Measurements from ENCODE around the gene TRMT6.
A peak's percentile ranks its signal among the peaks of the same experiment; 100 is the strongest.

TRMT6 gene

DNA sequence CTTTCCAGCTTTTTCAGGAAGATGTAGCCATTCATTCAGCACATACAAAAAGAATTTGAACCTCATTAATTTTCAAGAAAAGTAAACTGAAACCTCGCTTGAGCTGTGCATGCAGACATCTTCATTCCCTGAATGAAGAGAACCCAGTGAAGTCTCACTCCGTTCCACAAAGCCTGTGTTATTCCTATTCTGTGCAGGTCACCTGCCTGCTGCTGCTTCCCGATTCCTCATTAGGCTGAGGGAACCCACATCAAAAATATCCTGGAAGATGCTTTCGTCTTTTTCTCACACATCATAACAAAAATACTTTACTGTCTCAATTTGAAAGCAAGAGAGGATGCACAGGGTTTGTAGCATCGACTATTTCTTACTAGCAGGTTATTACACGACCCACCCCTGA lies 40.1 kb downstream of the TRMT6 start:
- no peaks in the 10 kb centered on the region for H3K36me3 ChIP-seq (replicated peaks)
- in situ Hi-C loops (cut with HindIII; ENCODE audit: low pct_ligation_motif_present, low sequenced_read_pairs), result no loop called here
- H3K27ac ChIP-seq, result no peak overlapping the region
- H3K4me3 ChIP-seq (ENCODE audit: low read depth, low read length), result no peak overlapping the region
- TF ChIP-seq, protein P1, sequence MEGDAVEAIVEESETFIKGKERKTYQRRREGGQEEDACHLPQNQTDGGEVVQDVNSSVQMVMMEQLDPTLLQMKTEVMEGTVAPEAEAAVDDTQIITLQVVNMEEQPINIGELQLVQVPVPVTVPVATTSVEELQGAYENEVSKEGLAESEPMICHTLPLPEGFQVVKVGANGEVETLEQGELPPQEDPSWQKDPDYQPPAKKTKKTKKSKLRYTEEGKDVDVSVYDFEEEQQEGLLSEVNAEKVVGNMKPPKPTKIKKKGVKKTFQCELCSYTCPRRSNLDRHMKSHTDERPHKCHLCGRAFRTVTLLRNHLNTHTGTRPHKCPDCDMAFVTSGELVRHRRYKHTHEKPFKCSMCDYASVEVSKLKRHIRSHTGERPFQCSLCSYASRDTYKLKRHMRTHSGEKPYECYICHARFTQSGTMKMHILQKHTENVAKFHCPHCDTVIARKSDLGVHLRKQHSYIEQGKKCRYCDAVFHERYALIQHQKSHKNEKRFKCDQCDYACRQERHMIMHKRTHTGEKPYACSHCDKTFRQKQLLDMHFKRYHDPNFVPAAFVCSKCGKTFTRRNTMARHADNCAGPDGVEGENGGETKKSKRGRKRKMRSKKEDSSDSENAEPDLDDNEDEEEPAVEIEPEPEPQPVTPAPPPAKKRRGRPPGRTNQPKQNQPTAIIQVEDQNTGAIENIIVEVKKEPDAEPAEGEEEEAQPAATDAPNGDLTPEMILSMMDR (IDR thresholded peaks at IDR 0.05; ENCODE audit: low read depth, low read length, missing control alignments), result no peak
- no peaks in the 10 kb centered on the region for H3K27me3 ChIP-seq (replicated peaks)
- no peak for DNase-seq

DNA sequence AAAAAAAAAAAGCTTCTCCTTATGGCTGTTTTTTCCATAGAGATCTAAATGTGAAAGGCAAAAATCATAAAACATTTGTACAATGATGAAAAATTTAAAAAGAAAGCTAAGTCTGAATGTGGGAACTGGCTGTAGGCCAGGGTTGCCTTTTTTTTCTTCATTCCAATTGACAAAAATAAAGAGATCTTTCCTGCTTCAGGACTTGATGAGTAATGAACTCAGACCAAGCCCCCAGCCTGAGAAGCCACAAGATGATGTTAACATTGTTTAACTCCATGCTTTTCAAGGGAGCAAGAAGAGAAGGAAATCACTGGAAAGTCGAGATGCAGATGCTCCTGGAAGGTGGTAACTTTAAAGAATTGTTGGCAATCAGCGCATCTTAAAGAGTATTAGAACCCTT lies 41.4 kb downstream of the TRMT6 start:
- DNase-seq, result peak; percentile 62
- H3K4me3 ChIP-seq (ENCODE audit: low read depth, low read length), result no peak overlapping the region

DNA sequence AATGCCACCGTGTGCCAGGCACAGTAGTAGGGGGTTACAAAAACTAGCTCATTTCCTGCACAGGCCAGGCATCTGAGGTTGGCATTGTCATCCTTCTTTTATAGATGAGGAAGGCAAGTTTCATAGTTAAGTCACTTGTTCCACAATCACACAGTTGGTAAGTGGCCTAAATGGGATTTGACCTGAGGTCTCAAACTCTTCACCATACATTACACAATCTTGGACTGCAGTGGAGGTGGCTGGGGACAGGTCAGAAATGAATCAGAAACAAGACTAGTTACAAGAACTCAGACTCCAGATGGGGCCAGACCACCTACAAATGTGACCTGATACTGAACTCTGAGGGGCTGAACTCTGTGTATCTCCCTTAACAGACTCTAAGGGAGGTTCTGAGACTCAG lies 49.4 kb downstream of the TRMT6 start:
- TF ChIP-seq, protein P1 (IDR thresholded peaks at IDR 0.05; ENCODE audit: low read depth, low read length, missing control alignments), result no peak
- Histone ChIP-seq H3K27ac (no peak overlapping the region), H3K27me3 (replicated peaks) (no peaks in the 10 kb centered on the region), H3K36me3 (replicated peaks) (no peaks in the 10 kb centered on the region), H3K4me3 (ENCODE audit: low read depth, low read length) (no peak overlapping the region)
- in situ Hi-C loops (cut with HindIII; ENCODE audit: low pct_ligation_motif_present, low sequenced_read_pairs), result no loop called here
- no peak for DNase-seq

More for the DNA sequence above, 41.4 kb downstream of the TRMT6 start:
- Histone ChIP-seq H3K27me3 (replicated peaks) (no peaks in the 10 kb centered on the region), H3K36me3 (replicated peaks) (no peaks in the 10 kb centered on the region), H3K27ac (no peak overlapping the region)
- in situ Hi-C loops (cut with HindIII; ENCODE audit: low pct_ligation_motif_present, low sequenced_read_pairs), result no loop called here
- TF ChIP-seq, protein P1 (IDR thresholded peaks at IDR 0.05; ENCODE audit: low read depth, low read length, missing control alignments), result no peak

DNA sequence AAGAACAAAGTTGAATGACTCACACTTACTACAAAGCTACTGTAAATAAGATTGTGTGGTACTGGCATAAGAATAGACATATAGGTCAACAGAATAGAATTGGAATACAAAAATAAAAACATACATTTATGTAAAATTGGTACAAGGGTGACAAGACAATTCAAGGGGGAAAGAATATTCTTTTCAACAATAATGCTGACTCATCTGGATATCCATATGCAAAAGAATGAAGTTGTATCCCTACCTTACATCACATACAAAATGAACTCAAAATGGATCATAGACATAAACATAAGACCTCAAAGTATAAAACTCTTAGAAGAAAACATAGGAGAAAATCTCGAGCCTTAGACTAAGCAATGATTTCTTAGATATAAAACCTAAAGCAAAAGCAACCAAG lies 50.9 kb downstream of the TRMT6 start:
- Histone ChIP-seq H3K4me3 (ENCODE audit: low read depth, low read length) (no peak overlapping the region), H3K36me3 (replicated peaks) (no peaks in the 10 kb centered on the region), H3K27me3 (replicated peaks) (no peaks in the 10 kb centered on the region), H3K27ac (no peak overlapping the region)
- in situ Hi-C loops (cut with HindIII; ENCODE audit: low pct_ligation_motif_present, low sequenced_read_pairs), result no loop called here
- no peak for DNase-seq
- TF ChIP-seq, protein P1 (IDR thresholded peaks at IDR 0.05; ENCODE audit: low read depth, low read length, missing control alignments), result no peak

DNA sequence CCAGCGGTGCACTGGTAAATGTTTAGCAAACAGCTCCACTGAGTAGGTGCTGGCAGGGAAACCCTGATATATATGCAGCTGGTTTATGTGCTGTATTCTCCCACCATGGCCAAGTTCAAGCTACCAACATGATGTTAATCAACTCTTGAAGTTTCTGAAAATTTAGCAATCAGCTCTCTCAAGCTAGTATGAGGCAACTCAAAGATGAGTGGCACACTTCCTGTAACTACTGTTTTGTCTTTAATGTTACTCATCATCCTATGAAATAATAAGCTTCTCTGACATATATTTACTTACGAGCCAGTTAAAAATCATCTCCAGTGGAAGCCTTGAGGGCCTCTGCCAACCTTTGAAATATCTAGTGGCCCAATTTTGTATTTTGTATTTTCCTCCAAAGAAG lies 54.7 kb downstream of the TRMT6 start:
- in situ Hi-C loops (cut with HindIII; ENCODE audit: low pct_ligation_motif_present, low sequenced_read_pairs), result no loop called here
- no peak for DNase-seq
- no peak overlapping the region for H3K4me3 ChIP-seq (ENCODE audit: low read depth, low read length)
- no peaks in the 10 kb centered on the region for H3K36me3 ChIP-seq (replicated peaks)
- H3K27me3 ChIP-seq (replicated peaks), result no peaks in the 10 kb centered on the region
- TF ChIP-seq, protein P1 (IDR thresholded peaks at IDR 0.05; ENCODE audit: low read depth, low read length, missing control alignments), result no peak
- no peak overlapping the region for H3K27ac ChIP-seq

DNA sequence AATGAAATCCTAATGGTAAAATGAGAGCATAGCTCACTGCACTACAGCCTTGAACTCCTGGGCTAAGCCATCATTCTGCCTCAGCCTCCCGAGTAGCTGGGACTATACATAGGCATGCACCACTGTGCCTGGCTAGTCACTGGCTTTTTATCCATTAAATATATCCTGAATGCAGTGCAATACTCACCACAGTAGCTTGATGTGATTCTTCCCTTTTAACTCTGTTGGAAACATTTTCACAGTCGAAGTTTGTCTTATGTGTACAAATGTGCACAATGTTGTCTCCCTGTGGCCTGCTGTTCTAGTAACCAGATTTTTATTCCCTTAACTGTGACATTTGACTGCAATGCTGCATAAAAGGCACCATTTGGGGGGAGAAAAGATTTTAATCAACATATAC lies 56.7 kb downstream of the TRMT6 start:
- TF ChIP-seq, protein P1 (IDR thresholded peaks at IDR 0.05; ENCODE audit: low read depth, low read length, missing control alignments), result no peak
- Histone ChIP-seq H3K4me3 (ENCODE audit: low read depth, low read length) (no peak overlapping the region), H3K27me3 (replicated peaks) (no peaks in the 10 kb centered on the region), H3K36me3 (replicated peaks) (no peaks in the 10 kb centered on the region), H3K27ac (no peak overlapping the region)
- no peak for DNase-seq
- in situ Hi-C loops (cut with HindIII; ENCODE audit: low pct_ligation_motif_present, low sequenced_read_pairs), result no loop called here
